DLD1 (cell line): Measurements from ENCODE around the gene CDC7.
"Not testable (repeated sequence)": the region's sequence is repeated elsewhere in the genome, so short reads cannot be mapped to it uniquely, and the experiment has no call there.

Experiments used
- in situ Hi-C: cut with HindIII; loops from 2 replicates; pipeline ENCODE4 v1.10.0; 2017; ENCODE audit warnings: low sequenced_read_pairs

CDC7 gene

GRCh38 chr1:91500756-91501522 is at the start of gene CDC7:
TSS of gene CDC7 (plus strand) at chr1:91500851. CDS start at chr1:91501717, 866 bp downstream.
- in situ Hi-C loops: no loop called here

GRCh38 chr1:91454136-91454535 is 46.5 kb upstream of the CDC7 start:
- in situ Hi-C loops: no loop called here

- in situ Hi-C loops: no loop called here
Observed at GRCh38 chr1:91455334-91455733, 45.3 kb upstream of the CDC7 start.

- in situ Hi-C loops: no loop called here
Observed at GRCh38 chr1:91455896-91456295, 44.8 kb upstream of the CDC7 start.

GRCh38 chr1:91465350-91465749 is 35.3 kb upstream of the CDC7 start:
- in situ Hi-C loops: not testable (repeated sequence)

- in situ Hi-C loops: no loop called here
Observed at GRCh38 chr1:91476533-91477217, 24.0 kb upstream of the CDC7 start.

GRCh38 chr1:91487469-91487868 is 13.2 kb upstream of the CDC7 start:
- in situ Hi-C loops: no loop called here

- in situ Hi-C loops: no loop called here
Observed at GRCh38 chr1:91490501-91490900, 10.2 kb upstream of the CDC7 start.

- in situ Hi-C loops: no loop called here
Observed at GRCh38 chr1:91498035-91498434, 2.6 kb upstream of the CDC7 start.

- in situ Hi-C loops: no loop called here
Observed at GRCh38 chr1:91498498-91499245, 2.0 kb upstream of the CDC7 start.

- in situ Hi-C loops: no loop called here
Observed at GRCh38 chr1:91499346-91499745, 1.3 kb upstream of the CDC7 start.

- in situ Hi-C loops: no loop called here
Observed at GRCh38 chr1:91499904-91500755, 521 bp upstream of the CDC7 start.

GRCh38 chr1:91501523-91501851 is 836 bp downstream of the CDC7 start:
- in situ Hi-C loops: no loop called here

GRCh38 chr1:91501971-91502671 is 1.5 kb downstream of the CDC7 start:
- in situ Hi-C loops: no loop called here

- in situ Hi-C loops: no loop called here
Observed at GRCh38 chr1:91502672-91503184, 2.1 kb downstream of the CDC7 start.

- in situ Hi-C loops: no loop called here
Observed at GRCh38 chr1:91503332-91503900, 2.8 kb downstream of the CDC7 start.

GRCh38 chr1:91503975-91504530 is 3.4 kb downstream of the CDC7 start:
- in situ Hi-C loops: no loop called here

GRCh38 chr1:91505086-91505485 is 4.4 kb downstream of the CDC7 start:
- in situ Hi-C loops: no loop called here

- in situ Hi-C loops: no loop called here
Observed at GRCh38 chr1:91506071-91506470, 5.4 kb downstream of the CDC7 start.
